Esophagus (tissue), 2 donors: ENCODE results near the gene SAP30BP. TPM values are rescaled to one million over a fixed set of nuclear protein-coding genes. Genes with fewer than 3 reads are reported as not detected.

ENCODE experiments used
- H3K27ac ChIP-seq, 2 donors: one replicate each; pipeline ENCODE4 v1.5.1; 2013; ENCODE audit warnings: low read depth in 2 of 2, mild to moderate bottlenecking in 2 of 2, inconsistent platforms in 1 of 2, low read length in 1 of 2, moderate library complexity in 1 of 2
- H3K27me3 ChIP-seq, 2 donors: one replicate each; pipeline ENCODE4 v1.6.1; 2013; ENCODE audit warnings: low read length in 2 of 2, control low read depth in 1 of 2, mild to moderate bottlenecking in 1 of 2; ENCODE audit not compliant: insufficient read depth in 2 of 2, control insufficient read depth in 1 of 2
- H3K36me3 ChIP-seq, 2 donors: one replicate each; pipeline ENCODE4 v1.6.1; 2013; ENCODE audit warnings: low read length in 1 of 2; ENCODE audit not compliant: control insufficient read depth in 2 of 2, insufficient read depth in 2 of 2
- H3K4me1 ChIP-seq, 2 donors: one replicate each; pipeline ENCODE4 v1.6.1; 2013; ENCODE audit warnings: low read length in 1 of 2; ENCODE audit not compliant: control insufficient read depth in 2 of 2, insufficient read depth in 2 of 2
- H3K4me3 ChIP-seq, 2 donors: one replicate each; pipeline ENCODE4 v1.5.1; 2013; ENCODE audit warnings: low read length in 2 of 2, mild to moderate bottlenecking in 2 of 2, low read depth in 1 of 2, moderate library complexity in 1 of 2
- H3K9me3 ChIP-seq, 2 donors: one replicate each; pipeline ENCODE4 v1.6.1; 2013; ENCODE audit warnings: mild to moderate bottlenecking in 2 of 2, low read depth in 1 of 2, low read length in 1 of 2, moderate library complexity in 1 of 2; ENCODE audit not compliant: control insufficient read depth in 2 of 2, insufficient read depth in 1 of 2
- WGBS, 2 donors: extraction: QIAGEN DNeasy Blood & Tissue Kit; methylation state at CpG; one replicate each; pipeline ENCODE4 v1.1.7; 2013; 5-methylcytosine and 5-hydroxymethylcytosine counted together
- polyA plus RNA-seq, 2 donors: library from polyadenylated mRNA; stranded (reverse); fragments of 200-250 nt; gene quantifications; one replicate each; pipeline ENCODE4 v1.2.3, GENCODE V29; 2013
- donor health status: healthy with polysubstance abuse.
- donor health status: Bipolar disorder and iron deficiency.

SAP30BP gene
- polyA plus RNA-seq, 2 donors = 63.4 to 68.4 TPM

- peaks cover 0 to 5% of the 10 kb centered on the region in 2 donors for H3K4me1 ChIP-seq
- H3K27me3 ChIP-seq = no peaks in the 10 kb centered on the region
- 96% methylated on average over 4 of the region's 4 CpGs for WGBS, 2 donors
- H3K4me3 ChIP-seq = no peak overlapping the region
- no peak overlapping the region for H3K27ac ChIP-seq
- peaks cover 18% of the 10 kb centered on the region in 2 donors for H3K36me3 ChIP-seq
- no peaks in the 10 kb centered on the region for H3K9me3 ChIP-seq
Observed at GRCh38 chr17:75661531-75661930, 5.6 kb upstream of the SAP30BP start.

DNA sequence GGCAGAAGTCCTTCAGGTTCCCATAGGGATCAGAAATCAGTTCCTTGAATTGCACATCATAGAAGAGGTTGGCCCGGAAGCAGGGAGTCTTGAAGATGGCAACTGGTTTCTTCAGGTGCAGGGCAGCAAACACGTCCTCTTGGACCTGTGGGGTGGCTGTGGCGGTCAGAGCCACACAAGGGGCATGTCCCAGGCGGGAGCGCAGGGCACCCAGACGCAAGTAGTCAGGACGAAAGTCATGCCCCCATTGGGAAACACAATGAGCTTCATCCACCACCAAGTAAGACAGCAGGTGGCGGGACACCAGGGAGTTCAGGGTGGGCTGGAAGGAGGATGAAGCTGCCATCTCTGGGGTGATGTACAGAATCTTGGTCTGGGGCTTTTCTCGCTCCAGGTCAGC, 4.6 kb upstream of the SAP30BP start:
- H3K36me3 ChIP-seq = peaks cover 18% of the 10 kb centered on the region in 2 donors
- H3K9me3 ChIP-seq = no peaks in the 10 kb centered on the region
- no peak overlapping the region for H3K4me3 ChIP-seq
- H3K27me3 ChIP-seq = no peaks in the 10 kb centered on the region
- H3K4me1 ChIP-seq = peaks cover 0 to 5% of the 10 kb centered on the region in 2 donors
- WGBS, 2 donors = 95% methylated on average over 9 of the region's 9 CpGs
- H3K27ac ChIP-seq = no peak overlapping the region

GRCh38 chr17:75664099-75664549, 3.0 kb upstream of the SAP30BP start:
- Histone ChIP-seq H3K9me3 (no peaks in the 10 kb centered on the region), H3K27ac (no peak overlapping the region), H3K4me1 (peaks cover 0 to 5% of the 10 kb centered on the region in 2 donors), H3K4me3 (no peak overlapping the region), H3K27me3 (no peaks in the 10 kb centered on the region), H3K36me3 (peaks cover 15 to 18% of the 10 kb centered on the region in 2 donors)
- WGBS, 2 donors = 80 to 91% methylated on average over 3 of the region's 3 CpGs

GRCh38 chr17:75665981-75666380, 1.2 kb upstream of the SAP30BP start:
- peaks cover 0 to 5% of the 10 kb centered on the region in 2 donors for H3K4me1 ChIP-seq
- H3K9me3 ChIP-seq = no peaks in the 10 kb centered on the region
- no peak overlapping the region for H3K27ac ChIP-seq
- H3K4me3 ChIP-seq = peak overlapping the region in 1 of 2 donors; percentile 89
- WGBS, 2 donors = 78 to 81% methylated on average over 10 of the region's 10 CpGs
- H3K27me3 ChIP-seq = no peaks in the 10 kb centered on the region
- peaks cover 11 to 18% of the 10 kb centered on the region in 2 donors for H3K36me3 ChIP-seq

- Histone ChIP-seq H3K27me3 (no peaks in the 10 kb centered on the region), H3K9me3 (no peaks in the 10 kb centered on the region), H3K4me3 (peak overlapping the region; percentile 85 to 89), H3K4me1 (peaks cover 0 to 5% of the 10 kb centered on the region in 2 donors), H3K27ac (peak overlapping the region; percentile 85 to 98), H3K36me3 (peaks cover 2 to 5% of the 10 kb centered on the region in 2 donors)
- 6 to 8% methylated on average over 4 of the region's 4 CpGs for WGBS, 2 donors
Observed at GRCh38 chr17:75667825-75668224, 687 bp downstream of the SAP30BP start.

- peaks cover 0 to 5% of the 10 kb centered on the region in 2 donors for H3K4me1 ChIP-seq
- no peaks in the 10 kb centered on the region for H3K27me3 ChIP-seq
- peak overlapping the region in 1 of 2 donors; percentile 89 for H3K4me3 ChIP-seq
- WGBS, 2 donors = 65% methylated on average over 4 of the region's 4 CpGs
- H3K36me3 ChIP-seq = peaks cover 5 to 7% of the 10 kb centered on the region in 2 donors
- no peaks in the 10 kb centered on the region for H3K9me3 ChIP-seq
- H3K27ac ChIP-seq = no peak overlapping the region
Observed at GRCh38 chr17:75668489-75668888, 1.4 kb downstream of the SAP30BP start.

DNA sequence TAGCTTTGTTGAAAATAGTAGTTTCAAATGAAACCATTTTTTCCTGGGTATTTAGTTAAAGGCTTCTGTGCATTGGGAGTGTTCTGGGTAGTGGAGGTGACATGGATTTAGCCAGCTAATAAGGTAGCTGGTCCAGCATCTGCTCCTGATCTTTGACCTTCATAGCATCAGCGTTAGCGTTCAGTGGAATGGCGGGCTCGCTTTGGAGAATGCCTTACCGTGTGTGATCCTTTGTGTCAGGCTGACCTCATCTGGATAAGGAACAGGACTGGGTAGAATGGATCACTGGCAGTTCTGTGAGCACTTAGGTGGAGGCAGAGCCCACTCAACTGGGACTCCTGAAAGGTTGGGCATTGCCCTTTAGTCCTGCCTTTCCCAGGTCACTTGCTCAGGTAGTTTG, 3.7 kb downstream of the SAP30BP start:
- no peaks in the 10 kb centered on the region for H3K9me3 ChIP-seq
- H3K4me1 ChIP-seq = peaks cover 0 to 5% of the 10 kb centered on the region in 2 donors
- no peak overlapping the region for H3K27ac ChIP-seq
- no peak overlapping the region for H3K4me3 ChIP-seq
- no peaks in the 10 kb centered on the region for H3K27me3 ChIP-seq
- H3K36me3 ChIP-seq = peaks cover 5 to 7% of the 10 kb centered on the region in 2 donors
- WGBS, 2 donors = 80 to 83% methylated on average over 5 of the region's 5 CpGs

GRCh38 chr17:75672011-75672410, 4.9 kb downstream of the SAP30BP start:
- no peak overlapping the region for H3K4me3 ChIP-seq
- no peak overlapping the region for H3K27ac ChIP-seq
- WGBS, 2 donors = 94 to 96% methylated on average over 5 of the region's 5 CpGs
- no peaks in the 10 kb centered on the region for H3K27me3 ChIP-seq
- H3K4me1 ChIP-seq = no peaks in the 10 kb centered on the region
- H3K9me3 ChIP-seq = no peaks in the 10 kb centered on the region
- H3K36me3 ChIP-seq = peaks cover 5 to 7% of the 10 kb centered on the region in 2 donors

GRCh38 chr17:75673487-75673886, 6.3 kb downstream of the SAP30BP start:
- H3K4me3 ChIP-seq = no peak overlapping the region
- H3K27me3 ChIP-seq = no peaks in the 10 kb centered on the region
- peaks cover 5 to 9% of the 10 kb centered on the region in 2 donors for H3K36me3 ChIP-seq
- H3K4me1 ChIP-seq = no peaks in the 10 kb centered on the region
- no peak overlapping the region for H3K27ac ChIP-seq
- WGBS, 2 donors = 83 to 84% methylated on average over 4 of the region's 4 CpGs
- H3K9me3 ChIP-seq = no peaks in the 10 kb centered on the region

- Histone ChIP-seq H3K4me1 (peaks cover 0 to 2% of the 10 kb centered on the region in 2 donors), H3K27ac (no peak overlapping the region), H3K4me3 (no peak overlapping the region), H3K36me3 (peaks cover 3 to 11% of the 10 kb centered on the region in 2 donors), H3K27me3 (no peaks in the 10 kb centered on the region), H3K9me3 (no peaks in the 10 kb centered on the region)
- WGBS, 2 donors = 68 to 69% methylated on average over 3 of the region's 3 CpGs
Observed at GRCh38 chr17:75676461-75676860, 9.3 kb downstream of the SAP30BP start.
